H9 (cell line): ENCODE data around the gene APP. TPM values are rescaled to one million over a fixed set of nuclear protein-coding genes. Genes with fewer than 3 reads are reported as not detected.

Experiments used
- DNase-seq: peaks from one replicate; pipeline ENCODE4 v3.0.0-alpha.2; 2017
- H2AFZ ChIP-seq: one replicate; pipeline ENCODE4 v1.6.1; 2013; ENCODE audit warnings: mild to moderate bottlenecking, low read length, control low read depth, moderate library complexity
- H2AK5ac ChIP-seq: 2 replicates; pipeline ENCODE4 v1.6.1; 2013; ENCODE audit warnings: low read length, control low read depth, mixed read lengths; ENCODE audit not compliant: insufficient read length
- H2BK120ac ChIP-seq: one replicate; pipeline ENCODE4 v1.6.1; 2013; ENCODE audit warnings: low read depth, mild to moderate bottlenecking, low read length, control low read depth, inconsistent platforms; ENCODE audit not compliant: poor library complexity, severe bottlenecking
- H2BK12ac ChIP-seq: 2 replicates; pipeline ENCODE4 v1.6.1; 2013; ENCODE audit warnings: low read length, control low read depth, mixed read lengths, low read depth; ENCODE audit not compliant: insufficient read length
- H2BK15ac ChIP-seq: 2 replicates; pipeline ENCODE4 v1.6.1; 2013; ENCODE audit warnings: low read depth, low read length, control low read depth
- H2BK20ac ChIP-seq: one replicate; pipeline ENCODE4 v1.6.1; 2013; ENCODE audit warnings: low read depth, mild to moderate bottlenecking, low read length, control low read depth, inconsistent platforms; ENCODE audit not compliant: poor library complexity, severe bottlenecking
- H2BK5ac ChIP-seq: 2 replicates; pipeline ENCODE4 v1.6.1; 2013; ENCODE audit warnings: low read length, control low read depth, mixed read lengths; ENCODE audit not compliant: insufficient read length
- H3K14ac ChIP-seq: 2 replicates; pipeline ENCODE4 v1.6.1; 2013; ENCODE audit warnings: low read length, control low read depth; ENCODE audit not compliant: insufficient read depth
- H3K18ac ChIP-seq: 2 replicates; pipeline ENCODE4 v1.6.1; 2013; ENCODE audit warnings: low read depth, mild to moderate bottlenecking, mixed read lengths, low read length, control low read depth; ENCODE audit not compliant: insufficient read length
- H3K23ac ChIP-seq: 2 replicates; pipeline ENCODE4 v1.6.1; 2013; ENCODE audit warnings: low read length, control low read depth, mixed read lengths, low read depth; ENCODE audit not compliant: insufficient read length
- H3K23me2 ChIP-seq: 2 replicates; pipeline ENCODE4 v1.6.1; 2013; ENCODE audit warnings: low read depth, mild to moderate bottlenecking, mixed read lengths, low read length, control low read depth; ENCODE audit not compliant: insufficient read length, poor library complexity, severe bottlenecking
- H3K27ac ChIP-seq: 2 replicates; pipeline ENCODE4 v1.5.1; 2013; ENCODE audit warnings: low read length, control low read depth, mixed read lengths, low read depth; ENCODE audit not compliant: insufficient read length
- H3K27me3 ChIP-seq: 2 replicates; pipeline ENCODE4 v1.6.1; 2013; ENCODE audit warnings: low read length, control low read depth, inconsistent platforms; ENCODE audit not compliant: insufficient read depth
- H3K4ac ChIP-seq: 2 replicates; pipeline ENCODE4 v1.6.1; 2013; ENCODE audit warnings: low read depth, mild to moderate bottlenecking, control low read depth, inconsistent platforms, low read length, moderate library complexity
- H3K4me1 ChIP-seq: 2 replicates; pipeline ENCODE4 v1.6.1; 2013; ENCODE audit warnings: low read length, control low read depth, inconsistent platforms; ENCODE audit not compliant: insufficient read depth
- H3K4me2 ChIP-seq: 2 replicates; pipeline ENCODE4 v1.6.1; 2013; ENCODE audit warnings: low read length, control low read depth, mixed read lengths; ENCODE audit not compliant: insufficient read length, insufficient read depth
- H3K56ac ChIP-seq: 2 replicates; pipeline ENCODE4 v1.6.1; 2013; ENCODE audit warnings: low read depth, mild to moderate bottlenecking, mixed read lengths, low read length, control low read depth; ENCODE audit not compliant: insufficient read length
- H3K79me1 ChIP-seq: 2 replicates; pipeline ENCODE4 v1.6.1; 2013; ENCODE audit warnings: low read depth, mild to moderate bottlenecking, moderate library complexity, low read length, control low read depth, inconsistent platforms; ENCODE audit not compliant: insufficient read depth, poor library complexity, severe bottlenecking
- H3K79me2 ChIP-seq: 2 replicates; pipeline ENCODE4 v1.6.1; 2013; ENCODE audit warnings: low read length, control low read depth, inconsistent platforms; ENCODE audit not compliant: insufficient read depth
- H3K9ac ChIP-seq: 2 replicates; pipeline ENCODE4 v1.6.1; 2013; ENCODE audit warnings: low read length, control low read depth, mixed read lengths; ENCODE audit not compliant: insufficient read length; ENCODE audit errors: extremely low read depth
- H3K9me3 ChIP-seq: one replicate; pipeline ENCODE4 v1.6.1; 2013; ENCODE audit warnings: low read depth, low read length, inconsistent platforms; ENCODE audit not compliant: control insufficient read depth
- H3T11ph ChIP-seq: one replicate; pipeline ENCODE4 v1.6.1; 2013; ENCODE audit warnings: mild to moderate bottlenecking, low read length, control low read depth, inconsistent platforms
- H4K20me1 ChIP-seq: one replicate; pipeline ENCODE4 v1.6.1; 2013; ENCODE audit not compliant: control insufficient read depth, insufficient read length, insufficient read depth
- H4K5ac ChIP-seq: 2 replicates; pipeline ENCODE4 v1.6.1; 2013; ENCODE audit warnings: low read depth, mild to moderate bottlenecking, mixed read lengths, low read length, control low read depth; ENCODE audit not compliant: insufficient read length
- H4K8ac ChIP-seq: replicated peaks from 2 replicates; pipeline ENCODE4 v1.6.1; 2013; ENCODE audit warnings: low read length, control low read depth, mixed read lengths, low read depth; ENCODE audit not compliant: insufficient read length
- H4K91ac ChIP-seq: 2 replicates; pipeline ENCODE4 v1.6.1; 2013; ENCODE audit warnings: low read depth, mild to moderate bottlenecking, moderate library complexity, mixed read lengths, low read length, control low read depth; ENCODE audit not compliant: insufficient read length
- H3K27ac Mint-ChIP-seq, 3 experiments: 2 replicates in 2 of 3; 3 replicates in 1 of 3; pipeline ENCODE4 v1.8.0; 2020 to 2021; ENCODE audit warnings: mixed read lengths in 3 of 3, mild to moderate bottlenecking in 1 of 3, moderate library complexity in 1 of 3
- H3K27me3 Mint-ChIP-seq: 2 replicates; pipeline ENCODE4 v1.8.0; 2021; ENCODE audit warnings: low read depth, mild to moderate bottlenecking, moderate library complexity, mixed read lengths
- H3K36me3 Mint-ChIP-seq, 3 experiments: 2 replicates in 2 of 3; 3 replicates in 1 of 3; pipeline ENCODE4 v1.8.0; 2020 to 2021; ENCODE audit warnings: low read depth in 3 of 3, mixed read lengths in 3 of 3; ENCODE audit not compliant: insufficient read depth in 1 of 3
- H3K4me1 Mint-ChIP-seq, 2 experiments: 2 replicates each; pipeline ENCODE4 v1.8.0; 2020; ENCODE audit warnings: mixed read lengths in 2 of 2
- H3K4me3 Mint-ChIP-seq, 2 experiments: 2 replicates in 1 of 2; 3 replicates in 1 of 2; pipeline ENCODE4 v1.8.0; 2020 to 2021; ENCODE audit warnings: mild to moderate bottlenecking in 2 of 2, mixed read lengths in 2 of 2, moderate library complexity in 1 of 2
- H3K9me3 Mint-ChIP-seq, 2 experiments: 2 replicates in 1 of 2; 3 replicates in 1 of 2; pipeline ENCODE4 v1.8.0; 2020; ENCODE audit warnings: mild to moderate bottlenecking in 2 of 2, mixed read lengths in 2 of 2, moderate library complexity in 1 of 2
- WGBS: extraction: QIAGEN DNeasy Blood & Tissue Kit; methylation state at CpG from one replicate; pipeline ENCODE4 v1.1.7; 2013; ENCODE audit warnings: missing lambda C conversion rate, low lambda C conversion rate, mixed read lengths; ENCODE audit not compliant: insufficient read length; ENCODE audit errors: extremely low coverage; 5-methylcytosine and 5-hydroxymethylcytosine counted together
- total RNA-seq: library from RNA; stranded (reverse); gene quantifications from 2 replicates; pipeline ENCODE4 v1.2.1, GENCODE V29; 2021
- TF ChIP-seq, protein P1 (sequence below): fragments of 200-600 bp; sonication (generic); conservative IDR thresholded peaks from 3 replicates; pipeline ENCODE4 v1.8.0; 2021; ENCODE audit warnings: antibody characterized with exemption, mild to moderate bottlenecking

APP gene
- total RNA-seq, 1 experiment from 2014 or later: 380 TPM

DNA sequence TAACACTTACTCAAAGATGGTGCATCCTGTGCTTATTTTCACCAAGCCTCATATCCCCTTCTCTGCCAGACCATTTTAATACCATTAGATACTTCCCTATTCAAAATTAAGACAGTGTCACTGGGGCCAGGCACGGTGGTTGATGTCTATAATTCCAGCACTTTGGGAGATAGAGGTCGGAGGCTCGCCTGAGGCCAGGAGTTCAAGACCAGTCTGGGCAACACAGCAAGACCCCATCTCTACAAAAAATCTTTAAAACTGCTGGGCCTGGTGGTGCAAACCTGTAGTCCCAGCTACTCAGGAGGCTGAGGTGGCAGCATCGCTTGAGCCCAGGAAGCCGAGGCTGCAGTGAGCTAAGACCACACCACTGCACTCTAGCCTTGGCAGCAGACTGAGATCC is 28.2 kb downstream of the APP start:
- Histone ChIP-seq H3K23ac (no peak overlapping the region), H3K4ac (no peak overlapping the region), H4K8ac (no peak overlapping the region), H4K20me1 (no peaks in the 10 kb centered on the region), H3K14ac (no peak overlapping the region), H3K79me1 (peaks cover 4% of the 10 kb centered on the region), H3K9me3 (no peaks in the 10 kb centered on the region), H2BK12ac (no peak overlapping the region), H2BK15ac (no peak overlapping the region), H4K91ac (no peak overlapping the region), H3K23me2 (no peaks in the 10 kb centered on the region), H2BK5ac (no peak overlapping the region), H3K4me2 (no peak overlapping the region), H2AK5ac (no peak overlapping the region), H2AFZ (no peak overlapping the region), H2BK120ac (no peak overlapping the region), H3K27ac (no peak overlapping the region), H3K18ac (no peak overlapping the region), H4K5ac (no peak overlapping the region), H3K79me2 (peaks cover 55% of the 10 kb centered on the region), H3K9ac (no peak overlapping the region), H3K56ac (no peak overlapping the region), H3T11ph (no peak overlapping the region), H3K4me1 (no peaks in the 10 kb centered on the region), H2BK20ac (no peak overlapping the region), H3K27me3 (no peaks in the 10 kb centered on the region)
- H3K4me3 Mint-ChIP-seq: no peak overlapping the region
- no peaks in the 10 kb centered on the region for H3K27me3 Mint-ChIP-seq
- peaks cover 30 to 38% of the 10 kb centered on the region in 2 experiments for H3K4me1 Mint-ChIP-seq
- WGBS: no CpG with 5 or more reads among the region's 5 CpGs
- TF ChIP-seq, protein P1, sequence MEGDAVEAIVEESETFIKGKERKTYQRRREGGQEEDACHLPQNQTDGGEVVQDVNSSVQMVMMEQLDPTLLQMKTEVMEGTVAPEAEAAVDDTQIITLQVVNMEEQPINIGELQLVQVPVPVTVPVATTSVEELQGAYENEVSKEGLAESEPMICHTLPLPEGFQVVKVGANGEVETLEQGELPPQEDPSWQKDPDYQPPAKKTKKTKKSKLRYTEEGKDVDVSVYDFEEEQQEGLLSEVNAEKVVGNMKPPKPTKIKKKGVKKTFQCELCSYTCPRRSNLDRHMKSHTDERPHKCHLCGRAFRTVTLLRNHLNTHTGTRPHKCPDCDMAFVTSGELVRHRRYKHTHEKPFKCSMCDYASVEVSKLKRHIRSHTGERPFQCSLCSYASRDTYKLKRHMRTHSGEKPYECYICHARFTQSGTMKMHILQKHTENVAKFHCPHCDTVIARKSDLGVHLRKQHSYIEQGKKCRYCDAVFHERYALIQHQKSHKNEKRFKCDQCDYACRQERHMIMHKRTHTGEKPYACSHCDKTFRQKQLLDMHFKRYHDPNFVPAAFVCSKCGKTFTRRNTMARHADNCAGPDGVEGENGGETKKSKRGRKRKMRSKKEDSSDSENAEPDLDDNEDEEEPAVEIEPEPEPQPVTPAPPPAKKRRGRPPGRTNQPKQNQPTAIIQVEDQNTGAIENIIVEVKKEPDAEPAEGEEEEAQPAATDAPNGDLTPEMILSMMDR: no peak
- peak overlapping the region in 2 of 3 experiments; percentile 6 to 57; a peak in 2 of 7 replicates for H3K27ac Mint-ChIP-seq
- H3K9me3 Mint-ChIP-seq: no peaks in the 10 kb centered on the region
- DNase-seq: no peak
- H3K36me3 Mint-ChIP-seq: peaks cover 11 to 21% (median 17%) of the 10 kb centered on the region in 3 experiments
